HepG2 (cell line): ENCODE results near the gene WTAP. TPM values are rescaled to one million over a fixed set of nuclear protein-coding genes. Genes with fewer than 3 reads are reported as not detected.

Experiments
- BRCA1 ChIP-seq: sonication (generic); formaldehyde crosslinking; IDR thresholded peaks from 2 replicates; pipeline ENCODE4 v1.4.0; 2020; ENCODE audit warnings: missing genetic modification reagents
- CC2D1A ChIP-seq: sonication (generic); formaldehyde crosslinking; IDR thresholded peaks from 2 replicates; pipeline ENCODE4 v1.8.1; 2023; ENCODE audit warnings: mild to moderate bottlenecking, missing genetic modification reagents
- EED ChIP-seq: sonication (generic); formaldehyde crosslinking; IDR thresholded peaks from 2 replicates; pipeline ENCODE4 v1.5.0; 2020; ENCODE audit warnings: mild to moderate bottlenecking, missing genetic modification reagents
- ETV6 ChIP-seq: sonication (generic); formaldehyde crosslinking; conservative IDR thresholded peaks from 2 replicates; pipeline ENCODE4 v1.4.0; 2020; ENCODE audit warnings: missing genetic modification reagents
- GATA4 ChIP-seq: sonication (generic); IDR thresholded peaks from 2 replicates; pipeline ENCODE4 v1.6.1; 2016; ENCODE audit warnings: antibody characterized with exemption, low read depth, borderline replicate concordance
- KDM6A ChIP-seq: IDR thresholded peaks from 2 replicates; pipeline ENCODE4 v1.6.1; 2016; ENCODE audit warnings: low read depth
- PHF8 ChIP-seq: sonication (generic); formaldehyde crosslinking; IDR thresholded peaks from 2 replicates; pipeline ENCODE4 v1.5.0; 2020; ENCODE audit warnings: missing genetic modification reagents
- RAD51 ChIP-seq: fragments of 450-650 bp; IDR thresholded peaks from 2 replicates; pipeline ENCODE4 v1.6.1; 2016; ENCODE audit warnings: borderline replicate concordance
- RBM22 ChIP-seq: fragments of 200-400 bp; formaldehyde crosslinking; optimal IDR thresholded peaks from 2 replicates; pipeline ENCODE3; 2017; ENCODE audit warnings: mild to moderate bottlenecking, low read length, moderate library complexity
- SP140L ChIP-seq: sonication (generic); formaldehyde crosslinking; IDR thresholded peaks from 2 replicates; pipeline ENCODE4 v1.4.0; 2020; ENCODE audit warnings: missing genetic modification reagents, borderline replicate concordance
- TBX3 ChIP-seq: fragments of 450-650 bp; IDR thresholded peaks from 2 replicates; pipeline ENCODE4 v1.6.1; 2017; ENCODE audit warnings: antibody characterized with exemption, mild to moderate bottlenecking, inconsistent platforms, borderline replicate concordance
- TCF12 ChIP-seq, 2 experiments: fragments of 450-650 bp in 1 of 2; sonication (generic) in 1 of 2; formaldehyde crosslinking in 1 of 2; IDR thresholded peaks; 2 replicates each; pipeline versions ENCODE4 v1.6.1 to v1.8.0; 2017 to 2022; ENCODE audit warnings: antibody characterized with exemption in 1 of 2, mild to moderate bottlenecking in 1 of 2, missing genetic modification reagents in 1 of 2, moderate library complexity in 1 of 2
- TOPORS ChIP-seq: sonication (generic); formaldehyde crosslinking; IDR thresholded peaks from 2 replicates; pipeline ENCODE4 v1.8.0; 2023; ENCODE audit warnings: mild to moderate bottlenecking, missing genetic modification reagents
- ZBTB20 ChIP-seq: sonication (generic); formaldehyde crosslinking; IDR thresholded peaks from 2 replicates; pipeline ENCODE4 v1.8.1; 2023; ENCODE audit warnings: missing genetic modification reagents, low read depth, mild to moderate bottlenecking, borderline replicate concordance
- ZNF20 ChIP-seq: sonication (generic); formaldehyde crosslinking; IDR thresholded peaks from 2 replicates; pipeline ENCODE4 v1.4.0; 2020; ENCODE audit warnings: mild to moderate bottlenecking, moderate library complexity, missing genetic modification reagents
- ZNF660 ChIP-seq: sonication (generic); formaldehyde crosslinking; IDR thresholded peaks from 2 replicates; pipeline ENCODE4 v1.5.1; 2020; ENCODE audit warnings: mild to moderate bottlenecking, low read depth, missing genetic modification reagents, borderline replicate concordance
- ZSCAN31 ChIP-seq: sonication (generic); formaldehyde crosslinking; IDR thresholded peaks from 2 replicates; pipeline ENCODE4 v1.5.0; 2020; ENCODE audit warnings: low read depth, mild to moderate bottlenecking, missing genetic modification reagents
- ZSCAN9 ChIP-seq: IDR thresholded peaks from 2 replicates; pipeline ENCODE4 v1.6.1; 2016; ENCODE audit warnings: borderline replicate concordance
- polyA plus RNA-seq, 8 experiments: library from polyadenylated mRNA; depleted of rRNA in 3 of 8; stranded (reverse) in 7 of 8; unstranded in 1 of 8; fragments of >200 nt; fragmentation: Illumina TruSeq in 4 of 8; extraction: Trizol in 4 of 8; gene quantifications; 2 replicates each; pipeline versions ENCODE4 v1.2.1 to v1.2.3, GENCODE V29; 2011 to 2016; ENCODE audit warnings: low read depth in 4 of 8, missing spikeins in 1 of 8, mixed read lengths in 1 of 8; ENCODE audit not compliant: insufficient read depth in 1 of 8
- total RNA-seq, 5 experiments: library from RNA; depleted of rRNA; stranded (reverse); fragments of >200 nt; fragmentation: Illumina TruSeq; extraction: Trizol; gene quantifications; 2 replicates each; pipeline ENCODE4 v1.2.3, GENCODE V29; 2016; ENCODE audit warnings: low read depth in 1 of 5
- TF ChIP-seq, protein P1 (sequence below), 2 experiments: sonication (generic) in 1 of 2; formaldehyde crosslinking in 1 of 2; IDR thresholded peaks; 2 replicates each; pipeline versions ENCODE4 v1.6.1 to v1.9.0; 2014 to 2022; ENCODE audit warnings: antibody characterized with exemption in 1 of 2, borderline replicate concordance in 1 of 2, inconsistent platforms in 1 of 2, low read depth in 1 of 2, missing genetic modification reagents in 1 of 2
- TF ChIP-seq, protein P2 (sequence below): sonication (generic); formaldehyde crosslinking; IDR thresholded peaks from 2 replicates; pipeline ENCODE4 v1.4.0; 2020; ENCODE audit warnings: missing genetic modification reagents
- TF ChIP-seq, protein P3 (sequence below): IDR thresholded peaks from 2 replicates; pipeline ENCODE4 v1.6.1; 2012; ENCODE audit warnings: inconsistent platforms
- TF ChIP-seq, protein P4 (sequence below): sonication (generic); formaldehyde crosslinking; IDR thresholded peaks from 2 replicates; pipeline ENCODE4 v1.4.0; 2020; ENCODE audit warnings: mild to moderate bottlenecking, missing genetic modification reagents

Gene WTAP
- total and polyA plus RNA-seq, 2 of the 13 experiments (the other 11 are each of a cell fraction or from before 2014, with no cell fraction given), result 31.6 to 167 TPM

DNA sequence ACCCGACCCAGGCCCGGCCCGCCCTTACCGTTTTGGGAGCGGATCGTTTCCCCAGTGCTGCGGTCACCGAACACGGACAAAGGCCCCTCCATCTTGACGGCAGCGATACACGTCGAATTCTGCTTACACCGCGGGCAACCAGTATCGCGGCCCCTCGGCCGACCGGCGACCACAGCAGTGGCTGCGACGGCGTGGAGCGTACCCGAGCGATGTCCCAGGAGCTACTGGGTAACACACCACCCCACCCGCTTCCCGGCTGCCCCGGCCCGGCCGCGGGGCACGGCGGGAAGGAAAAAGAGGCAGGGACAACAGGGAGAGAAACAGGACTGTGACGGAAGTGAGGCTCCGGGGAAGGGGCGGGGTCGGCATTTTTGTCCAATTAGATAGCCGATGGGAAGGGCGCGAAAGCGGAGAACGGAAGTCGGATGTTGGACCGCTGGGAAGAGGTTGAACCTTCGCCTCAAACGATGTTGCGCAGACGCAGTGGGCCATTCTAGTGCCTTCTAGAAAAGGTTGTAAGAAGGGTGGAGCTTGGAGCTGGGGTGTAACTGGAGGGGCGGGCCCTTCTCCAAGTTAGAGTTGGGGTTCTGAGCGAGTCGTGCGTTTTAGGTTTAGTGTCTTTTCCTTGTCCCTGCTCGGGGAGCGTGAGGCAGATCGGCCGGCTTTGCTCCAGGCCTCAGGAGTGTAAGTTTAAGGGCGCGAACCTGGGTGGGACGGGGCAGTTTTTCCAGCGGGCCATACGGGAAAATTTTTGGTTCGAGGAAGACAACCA lies 62.3 kb downstream of the WTAP start, which contains the start of gene TCP1 (continued):
- TF ChIP-seq, protein P1, sequence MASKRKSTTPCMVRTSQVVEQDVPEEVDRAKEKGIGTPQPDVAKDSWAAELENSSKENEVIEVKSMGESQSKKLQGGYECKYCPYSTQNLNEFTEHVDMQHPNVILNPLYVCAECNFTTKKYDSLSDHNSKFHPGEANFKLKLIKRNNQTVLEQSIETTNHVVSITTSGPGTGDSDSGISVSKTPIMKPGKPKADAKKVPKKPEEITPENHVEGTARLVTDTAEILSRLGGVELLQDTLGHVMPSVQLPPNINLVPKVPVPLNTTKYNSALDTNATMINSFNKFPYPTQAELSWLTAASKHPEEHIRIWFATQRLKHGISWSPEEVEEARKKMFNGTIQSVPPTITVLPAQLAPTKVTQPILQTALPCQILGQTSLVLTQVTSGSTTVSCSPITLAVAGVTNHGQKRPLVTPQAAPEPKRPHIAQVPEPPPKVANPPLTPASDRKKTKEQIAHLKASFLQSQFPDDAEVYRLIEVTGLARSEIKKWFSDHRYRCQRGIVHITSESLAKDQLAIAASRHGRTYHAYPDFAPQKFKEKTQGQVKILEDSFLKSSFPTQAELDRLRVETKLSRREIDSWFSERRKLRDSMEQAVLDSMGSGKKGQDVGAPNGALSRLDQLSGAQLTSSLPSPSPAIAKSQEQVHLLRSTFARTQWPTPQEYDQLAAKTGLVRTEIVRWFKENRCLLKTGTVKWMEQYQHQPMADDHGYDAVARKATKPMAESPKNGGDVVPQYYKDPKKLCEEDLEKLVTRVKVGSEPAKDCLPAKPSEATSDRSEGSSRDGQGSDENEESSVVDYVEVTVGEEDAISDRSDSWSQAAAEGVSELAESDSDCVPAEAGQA (IDR thresholded peaks at IDR 0.05; ENCODE audit: low read depth), result no peak; the same call in 1 of the 2 replicates
- TF ChIP-seq, protein P1 (CRISPR knock-in tag; IDR thresholded peaks at IDR 0.05; ENCODE audit: borderline replicate concordance), result no peak
- no peak for TF ChIP-seq EED
- TF ChIP-seq, protein P2, sequence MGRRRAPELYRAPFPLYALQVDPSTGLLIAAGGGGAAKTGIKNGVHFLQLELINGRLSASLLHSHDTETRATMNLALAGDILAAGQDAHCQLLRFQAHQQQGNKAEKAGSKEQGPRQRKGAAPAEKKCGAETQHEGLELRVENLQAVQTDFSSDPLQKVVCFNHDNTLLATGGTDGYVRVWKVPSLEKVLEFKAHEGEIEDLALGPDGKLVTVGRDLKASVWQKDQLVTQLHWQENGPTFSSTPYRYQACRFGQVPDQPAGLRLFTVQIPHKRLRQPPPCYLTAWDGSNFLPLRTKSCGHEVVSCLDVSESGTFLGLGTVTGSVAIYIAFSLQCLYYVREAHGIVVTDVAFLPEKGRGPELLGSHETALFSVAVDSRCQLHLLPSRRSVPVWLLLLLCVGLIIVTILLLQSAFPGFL, result no peak
- TF ChIP-seq SP140L, result 0 out of 2 replicates have a peak, but pooled peaks have one; percentile 12
- no peak for TF ChIP-seq CC2D1A (CRISPR knock-in tag)
- TF ChIP-seq ZSCAN31 (CRISPR knock-in tag), result 0 out of 2 replicates have a peak, but pooled peaks have one; percentile 52
- peak; percentile 97 for TF ChIP-seq PHF8 (CRISPR knock-in tag)
- peak; percentile 36; the same call in 1 of the 2 replicates for TF ChIP-seq KDM6A (CRISPR knock-in tag)
- peak; percentile 18; the same call in 1 of the 2 replicates for TF ChIP-seq ZNF660
- no peak; the same call in 1 of the 2 replicates for TF ChIP-seq BRCA1 (CRISPR knock-in tag)
- TF ChIP-seq, protein P3, sequence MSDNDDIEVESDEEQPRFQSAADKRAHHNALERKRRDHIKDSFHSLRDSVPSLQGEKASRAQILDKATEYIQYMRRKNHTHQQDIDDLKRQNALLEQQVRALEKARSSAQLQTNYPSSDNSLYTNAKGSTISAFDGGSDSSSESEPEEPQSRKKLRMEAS, result peak; percentile 89
- peak; percentile 68; the same call in 1 of the 2 replicates for TF ChIP-seq TOPORS (CRISPR knock-in tag)
- peak; percentile 57 for TF ChIP-seq ZBTB20 (CRISPR knock-in tag)
- peak; percentile 69; the same call in 1 of the 2 replicates for TF ChIP-seq ZSCAN9 (CRISPR knock-in tag)
- peak; percentile 77 for TF ChIP-seq RBM22
- no peak for TF ChIP-seq RAD51
- peak; percentile 88 for TF ChIP-seq GATA4
- TF ChIP-seq, protein P4, sequence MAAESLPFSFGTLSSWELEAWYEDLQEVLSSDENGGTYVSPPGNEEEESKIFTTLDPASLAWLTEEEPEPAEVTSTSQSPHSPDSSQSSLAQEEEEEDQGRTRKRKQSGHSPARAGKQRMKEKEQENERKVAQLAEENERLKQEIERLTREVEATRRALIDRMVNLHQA, result peak; percentile 37; the same call in 1 of the 2 replicates
- TF ChIP-seq TBX3, result peak; percentile 26; the same call in 1 of the 2 replicates
- TF ChIP-seq ZNF20 (CRISPR knock-in tag), result 0 out of 2 replicates have a peak, but pooled peaks have one; percentile 50
- no peak for TF ChIP-seq TCF12 (IDR thresholded peaks at IDR 0.05)
- peak; percentile 79; the same call in 1 of the 2 replicates for TF ChIP-seq TCF12 (CRISPR knock-in tag; IDR thresholded peaks at IDR 0.05)
- TF ChIP-seq ETV6 (CRISPR knock-in tag), result peak; percentile 68; the same call in 1 of the 2 replicates
